KMS-11 (cell line): ENCODE measurements around the gene MED31.

Experiments used
- H2AFZ ChIP-seq: fragments of 200-600 bp; sonication (generic); 2 replicates; pipeline ENCODE4 v1.6.1; 2016; ENCODE audit warnings: antibody characterized with exemption, mixed run types, low read depth
- H3K27ac ChIP-seq: fragments of 200-600 bp; sonication (generic); 2 replicates; pipeline ENCODE4 v1.6.1; 2016; ENCODE audit warnings: mild to moderate bottlenecking, mixed run types
- H3K27me3 ChIP-seq: fragments of 200-600 bp; sonication (generic); 2 replicates; pipeline ENCODE4 v1.6.1; 2017; ENCODE audit warnings: mild to moderate bottlenecking, low read depth, mixed run types, moderate library complexity; ENCODE audit not compliant: insufficient read depth
- H3K36me3 ChIP-seq: fragments of 200-600 bp; sonication (generic); 2 replicates; pipeline ENCODE4 v1.6.1; 2017; ENCODE audit warnings: mild to moderate bottlenecking, mixed run types; ENCODE audit not compliant: insufficient read depth
- H3K4me1 ChIP-seq: fragments of 200-600 bp; sonication (generic); 2 replicates; pipeline ENCODE4 v1.6.1; 2016; ENCODE audit warnings: mild to moderate bottlenecking, low read depth, mixed run types; ENCODE audit not compliant: poor library complexity, severe bottlenecking
- H3K4me2 ChIP-seq: fragments of 200-600 bp; sonication (generic); 2 replicates; pipeline ENCODE4 v1.7.0; 2016; ENCODE audit warnings: mild to moderate bottlenecking, mixed run types
- H3K4me3 ChIP-seq: fragments of 200-600 bp; sonication (generic); IDR thresholded peaks from 2 replicates; pipeline ENCODE4 v1.6.1; 2017; ENCODE audit warnings: low read depth, low read length, mixed read lengths; ENCODE audit not compliant: insufficient read depth
- H3K79me2 ChIP-seq: fragments of 200-600 bp; sonication (generic); 2 replicates; pipeline ENCODE4 v1.6.1; 2016; ENCODE audit warnings: low read depth, mixed run types; ENCODE audit not compliant: insufficient read depth
- H3K9ac ChIP-seq: fragments of 200-600 bp; sonication (generic); 2 replicates; pipeline ENCODE4 v1.6.1; 2016; ENCODE audit warnings: mild to moderate bottlenecking, mixed run types
- H4K20me1 ChIP-seq: fragments of 200-600 bp; sonication (generic); 2 replicates; pipeline ENCODE4 v1.6.1; 2016; ENCODE audit warnings: mild to moderate bottlenecking, mixed run types; ENCODE audit not compliant: insufficient read depth
- CTCF ChIP-seq: fragments of 200-600 bp; sonication (generic); conservative IDR thresholded peaks from 2 replicates; pipeline ENCODE4 v1.6.1; 2017; ENCODE audit warnings: low read depth, mild to moderate bottlenecking, antibody characterized with exemption, low read length, moderate library complexity, mixed read lengths

The MED31 gene

GRCh38 chr17:6671431-6671830 lies 20.0 kb upstream of the MED31 start:
- no peak overlapping the region for H3K9ac ChIP-seq
- H4K20me1 ChIP-seq: no peaks in the 10 kb centered on the region
- no peak overlapping the region for H2AFZ ChIP-seq
- H3K4me3 ChIP-seq: no peak overlapping the region
- H3K27me3 ChIP-seq: no peaks in the 10 kb centered on the region
- H3K27ac ChIP-seq: no peak overlapping the region
- H3K36me3 ChIP-seq: no peaks in the 10 kb centered on the region
- no peak overlapping the region for H3K4me2 ChIP-seq
- no peaks in the 10 kb centered on the region for H3K4me1 ChIP-seq
- no peaks in the 10 kb centered on the region for H3K79me2 ChIP-seq
- TF ChIP-seq CTCF: no peak

- H3K4me1 ChIP-seq: no peaks in the 10 kb centered on the region
- TF ChIP-seq CTCF: no peak
- no peaks in the 10 kb centered on the region for H3K27me3 ChIP-seq
- H3K4me3 ChIP-seq: no peak overlapping the region
- no peak overlapping the region for H2AFZ ChIP-seq
- no peaks in the 10 kb centered on the region for H3K36me3 ChIP-seq
- no peaks in the 10 kb centered on the region for H3K79me2 ChIP-seq
- no peak overlapping the region for H3K27ac ChIP-seq
- no peaks in the 10 kb centered on the region for H4K20me1 ChIP-seq
- no peak overlapping the region for H3K9ac ChIP-seq
- no peak overlapping the region for H3K4me2 ChIP-seq
Measured at GRCh38 chr17:6670999-6671398, 19.6 kb upstream of the MED31 start.

- Histone ChIP-seq H3K79me2 (no peaks in the 10 kb centered on the region), H3K9ac (no peak overlapping the region), H4K20me1 (no peaks in the 10 kb centered on the region), H3K4me1 (no peaks in the 10 kb centered on the region), H3K27ac (no peak overlapping the region), H3K4me3 (no peak overlapping the region), H3K36me3 (no peaks in the 10 kb centered on the region), H3K27me3 (no peaks in the 10 kb centered on the region), H2AFZ (no peak overlapping the region), H3K4me2 (no peak overlapping the region)
- no peak for TF ChIP-seq CTCF
Measured at GRCh38 chr17:6670571-6670970, 19.2 kb upstream of the MED31 start.

- Histone ChIP-seq H3K79me2 (no peaks in the 10 kb centered on the region), H3K4me1 (no peaks in the 10 kb centered on the region), H3K9ac (no peak overlapping the region), H3K27me3 (no peaks in the 10 kb centered on the region), H2AFZ (no peak overlapping the region), H3K4me2 (no peak overlapping the region), H4K20me1 (no peaks in the 10 kb centered on the region), H3K27ac (no peak overlapping the region), H3K4me3 (no peak overlapping the region), H3K36me3 (no peaks in the 10 kb centered on the region)
- TF ChIP-seq CTCF: no peak
Measured at GRCh38 chr17:6669479-6670212, 18.2 kb upstream of the MED31 start.
